Uterus (tissue), 2 donors: ENCODE data around the gene NECTIN2.

ENCODE experiments used
- POLR2A ChIP-seq, 2 donors: fragments of 450-650 bp; IDR thresholded peaks; one replicate each; pipeline ENCODE4 v1.6.1; 2016; ENCODE audit warnings: antibody characterized with exemption in 2 of 2, mild to moderate bottlenecking in 1 of 2, moderate library complexity in 1 of 2
- TF ChIP-seq, protein P1 (sequence below), 4 experiments: fragments of 200-600 bp in 2 of 4; fragments of 450-650 bp in 2 of 4; sonication (generic) in 2 of 4; IDR thresholded peaks; one replicate each; pipeline ENCODE4 v1.5.1; 2016 to 2019; ENCODE audit warnings: antibody characterized with exemption in 4 of 4, mild to moderate bottlenecking in 2 of 4, moderate library complexity in 1 of 4

DNA sequence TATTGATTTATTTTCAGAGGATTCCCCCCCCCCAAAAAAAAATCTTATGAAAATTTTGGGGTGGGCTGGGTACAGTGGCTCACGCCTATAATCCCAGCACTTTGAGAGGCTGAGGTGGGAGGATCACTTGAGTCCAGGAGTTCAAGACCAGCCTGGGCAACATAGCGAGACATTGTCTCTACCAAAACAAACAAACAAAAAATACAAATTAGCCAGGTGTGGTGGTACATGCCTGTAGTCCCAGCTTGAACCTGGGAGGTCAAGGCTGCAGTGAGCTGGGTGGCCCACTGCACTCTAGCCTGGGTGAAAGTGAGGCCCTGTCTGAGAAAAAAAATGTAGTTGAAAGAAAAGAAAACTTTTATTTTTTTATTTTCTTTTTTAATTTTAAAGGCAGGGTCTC is 17.9 kb downstream of the NECTIN2 start:
- TF ChIP-seq, protein P1, sequence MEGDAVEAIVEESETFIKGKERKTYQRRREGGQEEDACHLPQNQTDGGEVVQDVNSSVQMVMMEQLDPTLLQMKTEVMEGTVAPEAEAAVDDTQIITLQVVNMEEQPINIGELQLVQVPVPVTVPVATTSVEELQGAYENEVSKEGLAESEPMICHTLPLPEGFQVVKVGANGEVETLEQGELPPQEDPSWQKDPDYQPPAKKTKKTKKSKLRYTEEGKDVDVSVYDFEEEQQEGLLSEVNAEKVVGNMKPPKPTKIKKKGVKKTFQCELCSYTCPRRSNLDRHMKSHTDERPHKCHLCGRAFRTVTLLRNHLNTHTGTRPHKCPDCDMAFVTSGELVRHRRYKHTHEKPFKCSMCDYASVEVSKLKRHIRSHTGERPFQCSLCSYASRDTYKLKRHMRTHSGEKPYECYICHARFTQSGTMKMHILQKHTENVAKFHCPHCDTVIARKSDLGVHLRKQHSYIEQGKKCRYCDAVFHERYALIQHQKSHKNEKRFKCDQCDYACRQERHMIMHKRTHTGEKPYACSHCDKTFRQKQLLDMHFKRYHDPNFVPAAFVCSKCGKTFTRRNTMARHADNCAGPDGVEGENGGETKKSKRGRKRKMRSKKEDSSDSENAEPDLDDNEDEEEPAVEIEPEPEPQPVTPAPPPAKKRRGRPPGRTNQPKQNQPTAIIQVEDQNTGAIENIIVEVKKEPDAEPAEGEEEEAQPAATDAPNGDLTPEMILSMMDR (IDR thresholded peaks at IDR 0.05) = no peak
- no peak for TF ChIP-seq POLR2A (IDR thresholded peaks at IDR 0.05)
